ENCODE results near the gene SUMO3.

The SUMO3 gene

GRCh38 chr21:44792702-44793591, 24.9 kb downstream of the SUMO3 start:
- peaks cover 7% of the 10 kb centered on the region for H3K36me3 ChIP-seq (ENCODE audit: control insufficient read depth, insufficient read depth, low read length)
- peaks cover 5% of the 10 kb centered on the region for H3K4me1 ChIP-seq (ENCODE audit: control insufficient read depth, insufficient read depth, low read length, poor library complexity, severe bottlenecking)
- peak; percentile 21 to 34 (median 22) for DNase-seq
- H3K4me3 ChIP-seq (ENCODE audit: insufficient read depth, low read depth, low read length, poor library complexity, severe bottlenecking): no peak overlapping the region
- no peaks in the 10 kb centered on the region for H3K9me3 ChIP-seq (ENCODE audit: control insufficient read depth, low read length)
- peak overlapping the region; percentile 16 for H3K27ac ChIP-seq (ENCODE audit: insufficient read depth, low read length, poor library complexity, severe bottlenecking)
- no peaks in the 10 kb centered on the region for H3K27me3 ChIP-seq (replicated peaks; ENCODE audit: control insufficient read depth, insufficient read depth, low read length, poor library complexity, severe bottlenecking)

- Histone ChIP-seq H3K36me3 (ENCODE audit: control insufficient read depth, insufficient read depth, low read length) (peaks cover 7% of the 10 kb centered on the region), H3K9me3 (ENCODE audit: control insufficient read depth, low read length) (no peaks in the 10 kb centered on the region), H3K27ac (ENCODE audit: insufficient read depth, low read length, poor library complexity, severe bottlenecking) (no peak overlapping the region), H3K4me1 (ENCODE audit: control insufficient read depth, insufficient read depth, low read length, poor library complexity, severe bottlenecking) (peaks cover 5% of the 10 kb centered on the region), H3K4me3 (ENCODE audit: insufficient read depth, low read depth, low read length, poor library complexity, severe bottlenecking) (no peak overlapping the region), H3K27me3 (replicated peaks; ENCODE audit: control insufficient read depth, insufficient read depth, low read length, poor library complexity, severe bottlenecking) (no peaks in the 10 kb centered on the region)
- DNase-seq: no peak
Measured at GRCh38 chr21:44791993-44792392, 25.9 kb downstream of the SUMO3 start.

- no peak overlapping the region for H3K4me3 ChIP-seq (ENCODE audit: insufficient read depth, low read depth, low read length, poor library complexity, severe bottlenecking)
- no peaks in the 10 kb centered on the region for H3K9me3 ChIP-seq (ENCODE audit: control insufficient read depth, low read length)
- H3K27ac ChIP-seq (ENCODE audit: insufficient read depth, low read length, poor library complexity, severe bottlenecking): no peak overlapping the region
- H3K27me3 ChIP-seq (replicated peaks; ENCODE audit: control insufficient read depth, insufficient read depth, low read length, poor library complexity, severe bottlenecking): no peaks in the 10 kb centered on the region
- DNase-seq: no peak
- peaks cover 4% of the 10 kb centered on the region for H3K36me3 ChIP-seq (ENCODE audit: control insufficient read depth, insufficient read depth, low read length)
- H3K4me1 ChIP-seq (ENCODE audit: control insufficient read depth, insufficient read depth, low read length, poor library complexity, severe bottlenecking): peaks cover 5% of the 10 kb centered on the region
Measured at GRCh38 chr21:44791246-44791645, 26.6 kb downstream of the SUMO3 start.

GRCh38 chr21:44790368-44790767, 27.5 kb downstream of the SUMO3 start:
- peaks cover 12% of the 10 kb centered on the region for H3K36me3 ChIP-seq (ENCODE audit: control insufficient read depth, insufficient read depth, low read length)
- peaks cover 5% of the 10 kb centered on the region for H3K4me1 ChIP-seq (ENCODE audit: control insufficient read depth, insufficient read depth, low read length, poor library complexity, severe bottlenecking)
- DNase-seq: no peak
- no peaks in the 10 kb centered on the region for H3K27me3 ChIP-seq (replicated peaks; ENCODE audit: control insufficient read depth, insufficient read depth, low read length, poor library complexity, severe bottlenecking)
- no peak overlapping the region for H3K27ac ChIP-seq (ENCODE audit: insufficient read depth, low read length, poor library complexity, severe bottlenecking)
- no peak overlapping the region for H3K4me3 ChIP-seq (ENCODE audit: insufficient read depth, low read depth, low read length, poor library complexity, severe bottlenecking)
- no peaks in the 10 kb centered on the region for H3K9me3 ChIP-seq (ENCODE audit: control insufficient read depth, low read length)

- DNase-seq: no peak
- Histone ChIP-seq H3K27me3 (replicated peaks; ENCODE audit: control insufficient read depth, insufficient read depth, low read length, poor library complexity, severe bottlenecking) (no peaks in the 10 kb centered on the region), H3K4me3 (ENCODE audit: insufficient read depth, low read depth, low read length, poor library complexity, severe bottlenecking) (no peak overlapping the region), H3K27ac (ENCODE audit: insufficient read depth, low read length, poor library complexity, severe bottlenecking) (no peak overlapping the region), H3K9me3 (ENCODE audit: control insufficient read depth, low read length) (no peaks in the 10 kb centered on the region), H3K36me3 (ENCODE audit: control insufficient read depth, insufficient read depth, low read length) (peaks cover 12% of the 10 kb centered on the region), H3K4me1 (ENCODE audit: control insufficient read depth, insufficient read depth, low read length, poor library complexity, severe bottlenecking) (peaks cover 5% of the 10 kb centered on the region)
Measured at GRCh38 chr21:44789880-44790279, 28.0 kb downstream of the SUMO3 start.

- Histone ChIP-seq H3K27me3 (replicated peaks; ENCODE audit: control insufficient read depth, insufficient read depth, low read length, poor library complexity, severe bottlenecking) (no peaks in the 10 kb centered on the region), H3K9me3 (ENCODE audit: control insufficient read depth, low read length) (no peaks in the 10 kb centered on the region), H3K27ac (ENCODE audit: insufficient read depth, low read length, poor library complexity, severe bottlenecking) (no peak overlapping the region), H3K4me3 (ENCODE audit: insufficient read depth, low read depth, low read length, poor library complexity, severe bottlenecking) (no peak overlapping the region), H3K36me3 (ENCODE audit: control insufficient read depth, insufficient read depth, low read length) (peaks cover 23% of the 10 kb centered on the region), H3K4me1 (ENCODE audit: control insufficient read depth, insufficient read depth, low read length, poor library complexity, severe bottlenecking) (no peaks in the 10 kb centered on the region)
- no peak for DNase-seq
Measured at GRCh38 chr21:44785620-44786335, 32.1 kb downstream of the SUMO3 start.

- Histone ChIP-seq H3K4me1 (ENCODE audit: control insufficient read depth, insufficient read depth, low read length, poor library complexity, severe bottlenecking) (no peaks in the 10 kb centered on the region), H3K27me3 (replicated peaks; ENCODE audit: control insufficient read depth, insufficient read depth, low read length, poor library complexity, severe bottlenecking) (no peaks in the 10 kb centered on the region), H3K36me3 (ENCODE audit: control insufficient read depth, insufficient read depth, low read length) (peaks cover 31% of the 10 kb centered on the region), H3K4me3 (ENCODE audit: insufficient read depth, low read depth, low read length, poor library complexity, severe bottlenecking) (no peak overlapping the region), H3K9me3 (ENCODE audit: control insufficient read depth, low read length) (no peaks in the 10 kb centered on the region), H3K27ac (ENCODE audit: insufficient read depth, low read length, poor library complexity, severe bottlenecking) (no peak overlapping the region)
- no peak for DNase-seq
Measured at GRCh38 chr21:44784810-44785209, 33.1 kb downstream of the SUMO3 start.

- H3K9me3 ChIP-seq (ENCODE audit: control insufficient read depth, low read length): no peaks in the 10 kb centered on the region
- peaks cover 3% of the 10 kb centered on the region for H3K4me1 ChIP-seq (ENCODE audit: control insufficient read depth, insufficient read depth, low read length, poor library complexity, severe bottlenecking)
- H3K27me3 ChIP-seq (replicated peaks; ENCODE audit: control insufficient read depth, insufficient read depth, low read length, poor library complexity, severe bottlenecking): no peaks in the 10 kb centered on the region
- no peak overlapping the region for H3K27ac ChIP-seq (ENCODE audit: insufficient read depth, low read length, poor library complexity, severe bottlenecking)
- DNase-seq: no peak
- H3K4me3 ChIP-seq (ENCODE audit: insufficient read depth, low read depth, low read length, poor library complexity, severe bottlenecking): no peak overlapping the region
- H3K36me3 ChIP-seq (ENCODE audit: control insufficient read depth, insufficient read depth, low read length): peaks cover 31% of the 10 kb centered on the region
Measured at GRCh38 chr21:44783020-44783696, 34.7 kb downstream of the SUMO3 start.

- H3K4me3 ChIP-seq (ENCODE audit: insufficient read depth, low read depth, low read length, poor library complexity, severe bottlenecking): no peak overlapping the region
- no peak overlapping the region for H3K27ac ChIP-seq (ENCODE audit: insufficient read depth, low read length, poor library complexity, severe bottlenecking)
Measured at GRCh38 chr21:44780767-44781459, 36.9 kb downstream of the SUMO3 start.

More at GRCh38 chr21:44780767-44781459, 36.9 kb downstream of the SUMO3 start:
- H3K9me3 ChIP-seq (ENCODE audit: control insufficient read depth, low read length): no peaks in the 10 kb centered on the region
- no peak for DNase-seq
- no peaks in the 10 kb centered on the region for H3K27me3 ChIP-seq (replicated peaks; ENCODE audit: control insufficient read depth, insufficient read depth, low read length, poor library complexity, severe bottlenecking)
- H3K36me3 ChIP-seq (ENCODE audit: control insufficient read depth, insufficient read depth, low read length): peaks cover 35% of the 10 kb centered on the region
- peaks cover 3% of the 10 kb centered on the region for H3K4me1 ChIP-seq (ENCODE audit: control insufficient read depth, insufficient read depth, low read length, poor library complexity, severe bottlenecking)
